ENCODE measurements around the gene RHOT1.

Gene RHOT1

DNA sequence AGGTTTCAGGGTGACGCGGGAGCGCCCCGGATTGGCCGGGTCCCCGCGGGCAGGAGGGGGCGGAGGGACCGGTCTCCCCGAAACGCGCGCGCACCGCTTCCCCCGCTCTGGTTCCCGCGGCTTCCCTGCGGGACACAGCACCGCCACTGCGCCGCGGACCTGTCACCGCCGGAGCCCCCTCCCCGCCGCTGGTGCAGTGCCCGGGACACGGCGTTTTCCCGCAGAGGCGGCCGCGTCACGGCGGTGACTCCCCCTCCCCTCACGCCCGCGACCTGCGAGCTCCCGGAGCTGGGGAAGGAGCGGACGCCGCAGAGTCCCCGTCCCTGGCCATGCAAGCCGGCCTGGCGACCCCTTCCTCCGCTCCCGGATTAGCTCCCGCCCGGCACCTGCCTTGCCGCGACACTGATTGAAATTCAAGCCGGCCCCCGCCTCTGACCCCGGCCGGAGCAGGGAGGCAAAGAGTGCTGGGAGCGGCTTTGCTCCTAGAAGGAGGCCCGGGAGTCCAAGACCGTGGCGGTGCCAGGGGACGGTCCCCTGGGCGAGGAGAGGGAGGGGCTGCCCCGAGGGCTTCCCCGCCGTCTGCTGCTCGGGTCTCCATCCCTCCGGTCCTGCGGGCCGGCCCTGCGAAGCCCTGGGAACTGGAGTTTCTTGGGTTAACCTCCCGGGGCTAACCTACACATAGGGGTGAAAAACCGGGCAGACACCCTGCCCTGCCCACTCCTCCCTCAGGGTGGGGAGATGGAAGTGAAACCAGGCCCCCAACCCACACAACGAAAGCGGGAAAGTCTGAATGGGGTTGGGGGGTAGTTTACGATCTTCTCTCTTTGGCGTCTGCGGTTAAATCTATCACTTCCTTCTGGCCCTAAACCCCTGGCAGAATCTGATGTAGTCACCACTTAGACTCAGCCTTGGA, 124.3 kb downstream of the RHOT1 start:
- no peak for DNase-seq (ENCODE audit: low read depth in 2 of 2, low spot score in 1 of 2)

DNA sequence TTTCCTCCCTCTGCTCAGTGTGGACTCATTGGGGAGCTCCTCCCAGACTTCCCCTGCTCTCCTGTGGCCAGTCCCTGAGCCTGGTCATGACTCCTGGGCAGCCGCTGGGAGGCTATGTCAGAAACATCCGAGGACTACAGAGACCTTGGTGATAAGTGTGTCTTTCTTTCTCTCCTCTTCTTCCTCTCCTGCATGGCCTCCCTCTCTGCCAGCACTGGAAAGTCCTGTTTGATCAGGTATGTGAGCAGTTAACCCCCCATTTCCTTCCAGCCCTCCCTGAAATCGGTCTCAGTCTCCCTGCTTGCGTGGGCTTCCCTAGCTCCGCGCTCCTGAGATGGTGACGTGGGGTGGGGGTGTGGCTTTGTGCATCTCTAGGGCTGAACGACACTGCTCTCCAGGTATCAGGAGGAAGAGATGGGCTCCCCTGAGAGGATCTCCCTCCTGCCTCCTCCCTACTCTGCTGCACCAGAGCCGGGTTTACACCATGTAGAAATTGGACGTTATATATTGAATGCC, 125.4 kb downstream of the RHOT1 start:
- no peak for DNase-seq (ENCODE audit: low read depth in 2 of 2, low spot score in 1 of 2)

DNA sequence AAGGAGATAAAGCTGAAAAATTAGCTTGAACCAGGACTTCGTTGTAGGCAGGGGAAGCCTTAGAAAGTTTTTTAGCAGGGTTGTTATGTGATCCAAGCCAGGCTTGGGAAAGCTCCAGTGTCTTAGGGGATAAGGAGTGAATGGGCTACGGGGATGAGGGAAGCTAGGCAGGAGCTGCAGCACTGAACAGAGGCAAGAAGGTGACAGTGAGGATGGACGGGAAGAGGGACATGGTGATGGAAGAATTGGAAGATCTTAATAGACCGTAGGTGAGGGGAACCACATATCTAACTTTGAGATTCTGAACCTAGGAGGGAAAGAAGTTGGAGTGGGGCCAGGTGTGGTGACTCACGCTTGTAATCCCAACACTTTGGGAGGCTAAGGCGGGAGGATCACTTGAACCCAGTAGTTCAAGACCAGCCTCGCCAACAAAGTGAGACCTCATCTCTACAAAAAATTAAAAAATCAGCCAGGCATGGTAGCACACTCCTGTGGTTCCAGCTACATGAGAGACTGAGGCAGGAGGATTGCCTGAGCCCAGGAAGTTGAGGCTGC, 126.5 kb downstream of the RHOT1 start:
- DNase-seq (ENCODE audit: low read depth in 2 of 2, low spot score in 1 of 2), result no peak

DNA sequence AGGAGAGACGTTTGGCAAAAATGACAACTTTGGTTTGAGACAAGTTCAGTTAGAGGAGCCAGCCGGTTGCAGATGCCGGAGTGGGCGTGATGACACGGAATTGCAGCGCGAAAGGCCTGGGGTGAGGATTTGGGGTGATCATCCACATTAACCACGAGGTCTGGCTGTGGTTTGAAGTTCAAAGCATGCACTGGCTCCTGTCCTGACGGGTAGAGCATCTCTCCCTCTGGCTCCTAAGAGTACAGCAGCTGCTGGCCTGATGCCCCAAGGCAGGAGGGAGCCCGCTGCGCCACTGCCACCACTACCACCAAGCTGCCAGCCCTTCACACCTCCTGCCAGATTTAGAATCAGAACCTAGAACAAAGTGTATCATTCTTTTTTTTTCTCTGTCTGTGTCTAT, 127.1 kb downstream of the RHOT1 start:
- DNase-seq (ENCODE audit: low read depth in 2 of 2, low spot score in 1 of 2), result no peak

DNA sequence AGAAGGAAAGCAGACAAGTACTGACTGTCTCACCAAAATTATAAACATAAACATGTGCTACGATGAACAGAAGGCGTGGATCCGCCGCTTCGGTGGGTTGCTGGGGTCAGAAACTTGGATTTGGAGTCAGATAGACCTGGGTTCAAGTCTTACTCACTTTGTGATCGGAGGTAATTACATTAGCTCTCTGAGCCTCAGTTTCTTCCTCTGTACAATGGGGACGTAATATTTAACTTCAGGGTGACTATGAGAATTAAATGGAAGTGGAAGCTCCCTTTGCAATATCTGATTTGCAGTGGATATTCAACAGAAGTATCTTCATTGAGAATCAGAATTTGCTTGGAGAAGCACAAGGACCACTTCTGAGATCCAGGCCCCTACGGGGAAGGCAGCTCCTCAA, 129.5 kb downstream of the RHOT1 start:
- no peak for DNase-seq (ENCODE audit: low read depth in 2 of 2, low spot score in 1 of 2)

DNA sequence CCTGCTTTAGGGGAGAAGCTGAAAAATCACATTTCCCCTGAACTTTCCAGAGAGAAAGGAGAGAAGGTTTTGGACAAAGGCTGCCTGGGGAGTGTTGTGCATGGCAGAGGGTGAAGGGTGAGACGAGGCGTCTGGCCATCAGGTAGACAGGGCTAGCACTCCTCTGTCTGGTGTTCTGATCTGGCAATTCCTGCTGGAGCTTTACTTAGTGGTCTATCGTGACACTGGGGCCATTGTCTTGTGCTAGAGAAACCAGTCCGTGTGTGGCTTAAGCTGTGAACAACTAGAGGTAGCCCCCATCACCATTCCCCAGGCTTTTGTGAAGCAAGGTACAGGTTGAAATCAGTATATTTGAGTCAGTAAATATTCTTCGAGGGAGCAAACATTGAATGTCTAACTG, 131.8 kb downstream of the RHOT1 start:
- no peak for DNase-seq (ENCODE audit: low read depth in 2 of 2, low spot score in 1 of 2)

DNA sequence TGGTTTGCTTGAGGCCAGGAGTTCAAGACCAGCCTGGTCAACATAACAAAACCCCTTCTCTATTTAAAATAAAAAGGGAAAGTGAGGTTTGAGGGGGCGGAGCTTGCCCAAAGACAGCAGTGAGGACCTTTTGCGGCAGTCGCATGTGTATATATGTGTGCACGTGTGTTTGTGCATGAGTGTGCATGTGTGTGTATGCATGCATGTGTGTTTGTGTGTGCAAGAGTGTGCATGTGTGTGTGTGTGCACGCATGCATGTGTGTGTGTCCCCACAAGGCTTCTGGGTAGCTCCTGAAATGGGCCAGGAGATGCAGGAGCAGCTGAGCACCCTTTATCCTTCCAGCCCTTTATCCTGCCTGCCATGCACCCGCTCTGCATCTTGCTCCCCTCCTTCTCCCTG, 132.3 kb downstream of the RHOT1 start:
- DNase-seq (ENCODE audit: low read depth in 2 of 2, low spot score in 1 of 2), result no peak

Data from stimulated activated CD8-positive, alpha-beta memory T cell treated with anti-CD3 and anti-CD28 coated beads, Interleukin-4, amount 100 ng/mL, for 4 hours (primary cell).